GM21447 (cell line): ENCODE data around the gene TP73.

Experiments
- ATAC-seq: cut with Tn5 transposase; IDR thresholded peaks from one replicate; pipeline ENCODE4 v1.9.1; 2021; ENCODE audit not compliant: unreplicated experiment

The TP73 gene

DNA sequence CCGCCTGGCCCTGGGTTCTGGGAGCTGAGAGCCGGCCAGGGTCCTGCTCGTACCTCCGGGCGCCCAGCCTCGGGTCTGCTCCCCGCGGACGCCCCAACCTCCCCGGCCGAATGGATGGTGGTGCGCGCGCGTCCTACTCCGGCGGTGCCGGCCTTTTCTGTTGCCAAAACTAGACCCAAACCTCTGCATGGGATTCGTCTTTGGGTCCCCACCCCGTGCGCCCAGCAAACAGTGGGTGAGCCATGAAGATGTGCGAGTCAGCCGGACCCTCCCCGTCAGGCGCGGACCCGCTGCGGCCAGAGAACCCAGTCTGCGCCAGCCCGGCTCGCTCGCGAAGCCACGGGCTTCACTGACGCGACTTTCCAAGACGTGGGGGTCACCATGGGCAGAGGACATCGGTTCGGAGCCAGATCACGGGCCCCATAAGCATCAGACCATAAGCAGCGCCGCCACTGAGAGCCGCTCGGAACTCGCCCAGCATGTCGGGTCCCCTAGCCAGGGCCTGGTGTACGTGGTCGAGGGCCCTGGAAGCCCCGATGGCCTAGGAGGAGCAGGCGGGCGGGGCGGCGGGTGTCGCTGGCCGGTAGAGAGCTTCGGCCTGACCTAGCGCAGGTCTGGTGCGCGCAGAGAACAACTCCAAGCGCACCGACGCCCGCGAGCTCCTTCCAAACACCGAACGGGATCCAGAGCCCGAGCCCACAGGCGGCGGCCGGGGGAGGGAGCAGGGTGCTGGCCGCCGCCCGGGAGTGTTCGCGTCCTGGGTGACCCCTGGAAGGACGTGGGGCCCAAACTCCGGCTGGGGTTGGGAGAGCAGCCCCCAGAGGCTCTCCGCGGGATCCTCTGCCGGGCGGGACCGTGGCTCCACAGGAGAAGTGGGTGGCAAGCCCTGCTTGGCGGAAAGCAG, 1.0 kb upstream of the TP73 start:
- ATAC-seq = no peak

DNA sequence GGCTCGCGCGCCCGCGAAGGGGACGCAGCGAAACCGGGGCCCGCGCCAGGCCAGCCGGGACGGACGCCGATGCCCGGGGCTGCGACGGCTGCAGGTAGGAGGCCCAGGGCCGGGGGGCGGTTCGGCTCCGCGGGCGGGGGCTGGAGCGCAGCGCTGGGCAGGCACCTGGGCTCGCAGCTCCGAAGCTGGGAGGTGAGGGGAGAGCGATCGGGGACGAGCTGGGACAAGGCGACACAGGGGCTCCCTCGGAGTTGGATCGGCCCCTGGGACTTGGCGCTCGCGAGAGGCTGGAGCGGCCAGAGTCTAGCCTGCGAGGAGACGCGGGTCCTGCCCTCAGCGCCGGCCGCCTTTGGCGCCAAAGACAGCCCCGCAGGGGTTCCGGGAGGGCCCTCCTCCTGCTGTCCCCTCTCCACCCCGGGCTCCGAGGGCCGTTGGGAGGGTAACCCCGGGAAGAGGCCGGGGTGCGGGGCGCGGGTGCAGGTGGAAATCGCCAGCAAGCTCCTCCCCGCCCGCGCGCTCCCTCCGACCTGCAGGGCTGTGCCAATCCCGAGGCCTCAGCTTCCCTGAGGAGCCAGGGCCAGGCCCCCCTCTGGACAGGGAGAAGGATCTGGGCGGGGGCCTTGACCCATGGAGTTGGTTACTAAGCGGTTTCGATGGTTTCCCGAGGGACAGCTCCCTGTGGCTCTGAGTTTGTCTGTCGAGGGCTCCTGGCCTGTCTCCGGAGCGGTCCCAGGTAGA, 401 bp downstream of the TP73 start:
- no peak for ATAC-seq

- no peak for ATAC-seq
These were observed 936 bp downstream of the TP73 start for GRCh38 chr1:3653286-3653618.

- ATAC-seq = no peak
These were observed 2.4 kb downstream of the TP73 start for GRCh38 chr1:3654549-3655281.

DNA sequence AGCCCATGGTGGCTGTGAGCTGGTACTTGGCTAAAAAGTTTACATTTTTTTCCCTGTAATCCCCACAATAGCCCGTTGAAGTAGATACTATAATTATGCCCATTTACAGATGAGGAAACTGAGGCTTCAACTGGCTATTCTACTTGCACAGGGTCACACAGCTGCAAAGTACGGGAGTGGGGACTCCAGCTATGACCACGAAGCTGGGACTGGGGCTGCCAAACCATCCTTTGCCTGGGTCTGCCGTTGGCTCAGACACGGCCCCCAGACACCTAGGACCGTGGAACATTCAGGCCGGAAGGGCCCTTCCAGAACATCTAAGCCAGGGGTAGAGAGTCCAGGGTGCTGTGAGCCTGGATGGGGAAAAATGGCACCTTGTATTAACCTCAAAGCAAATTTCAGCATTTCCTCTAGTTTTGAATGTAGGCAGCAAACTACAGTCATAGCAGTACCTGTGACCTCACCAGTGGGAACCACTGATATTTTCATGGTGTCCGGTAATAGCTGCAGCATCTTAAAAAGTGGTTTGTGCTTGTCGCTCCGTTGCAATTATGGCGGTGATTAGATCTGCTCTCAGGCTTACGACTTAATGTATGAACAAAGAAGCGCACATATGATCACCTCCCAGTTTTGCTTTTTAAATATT, 4.3 kb downstream of the TP73 start:
- peak; percentile 79 for ATAC-seq

DNA sequence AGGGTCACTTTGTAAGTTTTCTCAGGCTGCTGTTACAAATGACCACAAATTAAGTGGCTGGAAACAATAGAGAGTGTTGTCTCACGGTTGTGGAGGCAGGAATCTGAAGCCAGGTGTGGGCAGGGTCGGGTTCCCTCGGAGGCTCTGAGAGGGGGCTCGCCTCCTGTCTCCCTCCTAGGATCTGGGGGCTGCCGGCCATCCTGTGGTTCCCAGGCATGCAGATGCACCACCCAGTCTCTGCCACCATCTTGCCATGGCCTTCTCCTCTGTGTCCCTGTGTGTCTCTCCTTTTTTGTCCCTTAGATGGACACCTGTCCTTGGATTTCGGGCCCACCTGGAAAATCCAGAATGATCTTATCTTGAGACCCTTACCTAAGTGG, 4.8 kb downstream of the TP73 start:
- ATAC-seq = peak; percentile 23

DNA sequence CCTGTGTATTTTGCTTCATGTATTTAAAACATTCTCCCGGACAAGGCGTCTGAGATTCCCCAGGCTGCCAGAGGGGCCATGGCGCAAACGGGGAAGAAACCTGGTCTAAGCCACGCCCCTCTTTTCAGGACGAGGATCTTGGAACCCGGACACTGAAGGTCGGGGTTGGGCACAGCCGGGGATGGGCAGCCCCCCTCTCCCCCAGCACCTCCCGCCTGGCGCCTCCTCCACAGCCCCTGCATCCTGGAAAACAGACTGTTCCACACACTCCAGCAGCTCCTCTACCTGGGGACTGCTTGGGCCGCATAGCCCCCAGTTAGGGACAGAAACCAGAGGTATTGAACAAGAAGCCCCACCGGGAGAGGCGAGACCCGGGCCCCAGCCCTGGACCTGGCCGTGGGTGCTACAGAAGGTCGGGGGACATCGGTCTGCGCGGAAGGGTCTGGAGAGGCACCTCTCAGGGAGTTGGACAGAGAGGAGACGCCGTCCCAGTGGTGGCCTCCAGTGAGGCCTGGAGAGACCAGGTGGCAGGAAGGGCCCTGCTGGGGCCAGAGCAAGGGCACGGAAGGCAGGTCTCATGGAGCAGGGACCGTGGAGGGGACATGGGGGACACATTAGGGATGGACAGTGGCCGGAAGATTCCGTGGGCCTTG, 5.4 kb downstream of the TP73 start:
- ATAC-seq = no peak

- no peak for ATAC-seq
These were observed 5.9 kb downstream of the TP73 start for GRCh38 chr1:3658231-3658615.

DNA sequence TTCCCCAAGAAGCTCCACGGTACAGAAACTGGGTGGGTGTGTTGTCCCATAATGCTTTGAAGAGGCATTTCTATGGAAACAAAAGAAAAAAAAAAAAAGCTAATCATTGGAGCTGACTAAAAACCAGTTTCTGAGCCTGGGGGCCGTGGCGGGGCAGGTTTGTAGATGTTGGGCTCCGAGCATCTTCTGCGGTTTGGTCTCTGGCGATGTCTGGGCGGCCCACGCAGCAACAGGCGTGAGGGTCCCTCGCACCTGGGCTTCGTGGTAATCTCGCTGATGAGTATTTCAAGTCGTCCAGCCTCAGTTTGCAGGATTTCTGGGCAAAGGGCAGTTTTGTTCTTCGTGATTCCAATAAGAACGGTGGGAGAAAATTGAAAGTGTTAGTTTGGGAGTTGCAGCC, 6.8 kb downstream of the TP73 start:
- no peak for ATAC-seq

- no peak for ATAC-seq
These were observed 8.4 kb downstream of the TP73 start for GRCh38 chr1:3660704-3661103.

- no peak for ATAC-seq
These were observed 9.3 kb downstream of the TP73 start for GRCh38 chr1:3661631-3662030.

DNA sequence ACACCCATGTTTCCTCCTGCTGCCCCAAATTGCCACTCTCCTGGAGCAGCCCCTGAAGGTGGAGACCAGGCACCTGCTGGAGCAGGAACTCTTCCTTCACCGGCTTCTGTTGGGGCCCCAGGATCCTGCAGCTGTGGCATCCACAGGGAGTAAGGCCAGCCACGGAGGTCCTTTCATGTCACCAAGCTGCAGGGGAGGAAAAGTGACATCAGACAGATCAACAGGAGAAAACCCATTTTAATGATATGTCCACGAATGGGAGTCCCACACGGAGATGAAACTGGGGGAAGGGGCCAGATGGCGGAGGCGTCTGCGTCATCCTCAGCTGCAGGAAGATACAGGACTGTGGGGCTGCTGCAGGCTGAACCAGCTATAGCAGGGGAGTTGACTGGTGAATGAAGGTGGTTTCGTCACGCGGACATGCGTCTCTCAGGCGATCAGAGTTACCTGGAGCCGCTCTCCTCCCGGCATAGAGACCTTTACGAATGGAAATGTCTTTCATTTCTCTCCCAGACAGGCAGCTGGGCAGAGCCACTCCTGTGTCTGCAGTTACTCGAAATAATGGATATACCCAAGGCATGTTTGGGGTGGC, 9.9 kb downstream of the TP73 start:
- no peak for ATAC-seq

- ATAC-seq = no peak
These were observed 11.8 kb downstream of the TP73 start for GRCh38 chr1:3663999-3664699.

DNA sequence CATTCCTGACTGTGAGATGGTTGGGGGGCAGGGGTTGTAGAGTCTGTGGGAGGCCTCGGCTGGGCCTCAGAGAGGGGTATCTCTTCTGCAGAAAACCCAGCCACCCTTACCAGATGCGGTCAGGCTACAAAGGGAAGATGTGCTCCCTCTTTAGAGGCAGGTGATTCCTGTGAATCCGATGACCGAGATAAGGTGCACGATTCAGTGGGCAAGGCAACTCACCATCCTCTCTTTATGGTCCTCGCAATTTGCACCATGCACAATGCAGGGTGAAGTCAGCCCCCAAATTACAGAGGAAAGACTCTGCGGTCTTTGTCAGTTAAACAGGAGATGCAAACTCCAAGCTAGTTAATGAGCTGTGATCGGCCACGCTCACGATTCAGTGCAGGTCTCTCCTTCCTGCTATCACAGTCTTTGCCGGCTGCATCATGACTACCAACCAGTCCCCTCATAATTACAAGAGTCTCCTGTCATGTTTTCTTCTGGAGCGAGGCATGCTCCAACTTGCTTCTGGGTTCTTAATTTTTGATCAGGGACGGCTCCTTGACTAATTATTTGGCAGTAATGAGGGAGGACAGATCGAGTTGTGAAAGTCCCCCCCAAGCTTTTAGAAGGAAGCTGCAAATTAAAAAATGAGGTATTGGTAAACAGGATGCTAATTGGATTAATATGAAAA, 12.5 kb downstream of the TP73 start:
- no peak for ATAC-seq

DNA sequence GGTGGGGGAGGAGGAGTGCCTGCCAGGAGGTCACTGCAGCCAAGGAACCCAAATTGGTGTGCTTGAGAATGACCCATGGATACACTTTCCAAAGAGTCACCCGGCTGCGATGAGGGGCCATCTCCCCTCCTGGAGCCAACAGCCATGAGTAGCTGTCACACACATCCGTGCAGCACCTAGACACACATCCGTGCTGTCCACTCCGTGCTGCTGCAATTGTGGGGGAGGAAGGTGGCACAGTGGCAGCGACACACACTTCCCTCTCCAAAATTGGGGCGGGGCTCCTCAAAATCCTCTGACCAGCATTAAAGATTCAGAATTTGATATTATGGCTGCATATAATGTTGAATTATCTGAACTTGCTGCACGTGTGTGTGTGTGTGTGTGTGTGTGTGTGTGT, 15.8 kb downstream of the TP73 start:
- ATAC-seq = no peak

GRCh38 chr1:3668585-3669300, 16.4 kb downstream of the TP73 start:
- ATAC-seq = no peak

GRCh38 chr1:3669421-3669821, 17.1 kb downstream of the TP73 start:
- no peak for ATAC-seq

- ATAC-seq = no peak
These were observed 17.7 kb downstream of the TP73 start for GRCh38 chr1:3669971-3670431.
